Activated CD8-positive, alpha-beta T cell treated with anti-CD3 and anti-CD28 coated beads for 36 hours (primary cell): Measurements from ENCODE around the gene GEMIN4. TPM values are rescaled to one million over a fixed set of nuclear protein-coding genes. Genes with fewer than 3 reads are reported as not detected.

Experiments
- ATAC-seq: fragments of 200-7000 bp; cut with Tn5 transposase; one replicate; pipeline ENCODE4 v1.10.0; 2021; ENCODE audit warnings: mild to moderate bottlenecking, moderate library complexity
- CTCF ChIA-PET: fragments of 350-600 bp; sonication (Branson Sonifier 250); formaldehyde crosslinking; loops from one replicate; lab custom pipeline; 2021; ENCODE audit warnings: antibody characterized with exemption; lab: Charles Lee
- POLR2A ChIA-PET: fragments of 350-600 bp; sonication (Branson Sonifier 250); formaldehyde crosslinking; loops from one replicate; lab custom pipeline; 2021; ENCODE audit warnings: antibody characterized with exemption; lab: Charles Lee
- DNase-seq: peaks from one replicate; pipeline ENCODE4 v3.0.0-alpha.2; 2020
- H3K27ac Mint-ChIP-seq: one replicate; pipeline ENCODE4 v1.8.0; 2021; ENCODE audit warnings: mild to moderate bottlenecking, mixed read lengths
- H3K27me3 Mint-ChIP-seq: one replicate; pipeline ENCODE4 v1.8.0; 2021; ENCODE audit warnings: mixed read lengths
- H3K36me3 Mint-ChIP-seq: one replicate; pipeline ENCODE4 v1.8.0; 2021; ENCODE audit warnings: low read depth, mixed read lengths
- H3K4me1 Mint-ChIP-seq: one replicate; pipeline ENCODE4 v1.8.0; 2021; ENCODE audit warnings: low read depth, mixed read lengths
- H3K4me3 Mint-ChIP-seq: one replicate; pipeline ENCODE4 v1.8.0; 2021; ENCODE audit warnings: mild to moderate bottlenecking, moderate library complexity, mixed read lengths
- H3K9me3 Mint-ChIP-seq: one replicate; pipeline ENCODE4 v1.8.0; 2021; ENCODE audit warnings: mixed read lengths
- CTCF ChIP-seq: fragments of 200-600 bp; IDR thresholded peaks from one replicate; pipeline ENCODE4 v1.8.0; 2022; ENCODE audit warnings: antibody characterized with exemption, mild to moderate bottlenecking
- intact Hi-C: fragments of 100-400 bp; cut with micrococcal nuclease; formaldehyde crosslinking; loops from one replicate; pipeline ENCODE4 v1.10.0; 2022
- total RNA-seq, 2 experiments: library from RNA; stranded (reverse); gene quantifications; one replicate each; pipeline ENCODE4 v1.2.3, GENCODE V29; 2021

GEMIN4 gene
- total RNA-seq, 2 experiments from 2014 or later: 52.8 to 55.8 TPM

- ATAC-seq: no peak
- Mint-ChIP-seq H3K27me3 (peaks cover 2% of the 10 kb centered on the region), H3K9me3 (no peaks in the 10 kb centered on the region), H3K36me3 (peaks cover 10% of the 10 kb centered on the region), H3K27ac (no peak overlapping the region), H3K4me3 (no peak overlapping the region), H3K4me1 (peaks cover 16% of the 10 kb centered on the region)
- CTCF ChIA-PET: no interaction called here
- TF ChIP-seq CTCF: no peak
- peak; percentile 44 for DNase-seq
- POLR2A ChIA-PET: interaction anchor here (0.8 kb wide), 1 partner anchor 17 kb away, joined by 3 read pairs; no protein-coding TSS in a partner anchor
- intact Hi-C loops: no loop called here
Measured at GRCh38 chr17:728911-729310, 23.2 kb downstream of the GEMIN4 start.

GRCh38 chr17:726271-726919 lies 25.7 kb downstream of the GEMIN4 start:
- H3K4me1 Mint-ChIP-seq: peaks cover 7% of the 10 kb centered on the region
- TF ChIP-seq CTCF: no peak
- POLR2A ChIA-PET: no interaction called here

GRCh38 chr17:725746-726145 lies 26.3 kb downstream of the GEMIN4 start:
- Mint-ChIP-seq H3K9me3 (no peaks in the 10 kb centered on the region), H3K27ac (no peak overlapping the region), H3K4me1 (peaks cover 5% of the 10 kb centered on the region), H3K4me3 (no peak overlapping the region), H3K27me3 (peaks cover 2% of the 10 kb centered on the region), H3K36me3 (no peaks in the 10 kb centered on the region)
- DNase-seq (no peak), ATAC-seq (no peak)
- intact Hi-C loops: no loop called here
- TF ChIP-seq CTCF: no peak
- POLR2A ChIA-PET: no interaction called here
- CTCF ChIA-PET: no interaction called here

More at GRCh38 chr17:726271-726919, 25.7 kb downstream of the GEMIN4 start:
- DNase-seq (no peak), ATAC-seq (no peak)
- Mint-ChIP-seq H3K36me3 (no peaks in the 10 kb centered on the region), H3K27me3 (peaks cover 2% of the 10 kb centered on the region), H3K4me3 (no peak overlapping the region), H3K9me3 (no peaks in the 10 kb centered on the region), H3K27ac (no peak overlapping the region)
- intact Hi-C loops: no loop called here
- CTCF ChIA-PET: no interaction called here

- no peaks in the 10 kb centered on the region for H3K4me1 Mint-ChIP-seq
- H3K27ac Mint-ChIP-seq: no peak overlapping the region
- H3K4me3 Mint-ChIP-seq: no peak overlapping the region
- no peak for TF ChIP-seq CTCF
- no peaks in the 10 kb centered on the region for H3K9me3 Mint-ChIP-seq
- intact Hi-C loops: no loop called here
- DNase-seq (no peak), ATAC-seq (no peak)
- H3K36me3 Mint-ChIP-seq: no peaks in the 10 kb centered on the region
- ChIA-PET POLR2A (no interaction called here), CTCF (no interaction called here)
- peaks cover 2% of the 10 kb centered on the region for H3K27me3 Mint-ChIP-seq
Measured at GRCh38 chr17:725084-725483, 27.0 kb downstream of the GEMIN4 start.

GRCh38 chr17:721540-721937 lies 30.5 kb downstream of the GEMIN4 start:
- CTCF ChIA-PET: interaction anchor here (0.8 kb wide), 2 partner anchors 18 to 22 kb away, joined by 3 read pairs; no protein-coding TSS in a partner anchor
- ATAC-seq (no peak), DNase-seq (no peak)
- H3K4me3 Mint-ChIP-seq: no peak overlapping the region
- H3K27ac Mint-ChIP-seq: no peak overlapping the region
- H3K4me1 Mint-ChIP-seq: peaks cover 4% of the 10 kb centered on the region
- POLR2A ChIA-PET: no interaction called here
- H3K36me3 Mint-ChIP-seq: no peaks in the 10 kb centered on the region
- H3K27me3 Mint-ChIP-seq: no peaks in the 10 kb centered on the region
- intact Hi-C loops: no loop called here
- TF ChIP-seq CTCF: no peak
- H3K9me3 Mint-ChIP-seq: no peaks in the 10 kb centered on the region
